ENCODE measurements around the gene ARMC9.

DNA sequence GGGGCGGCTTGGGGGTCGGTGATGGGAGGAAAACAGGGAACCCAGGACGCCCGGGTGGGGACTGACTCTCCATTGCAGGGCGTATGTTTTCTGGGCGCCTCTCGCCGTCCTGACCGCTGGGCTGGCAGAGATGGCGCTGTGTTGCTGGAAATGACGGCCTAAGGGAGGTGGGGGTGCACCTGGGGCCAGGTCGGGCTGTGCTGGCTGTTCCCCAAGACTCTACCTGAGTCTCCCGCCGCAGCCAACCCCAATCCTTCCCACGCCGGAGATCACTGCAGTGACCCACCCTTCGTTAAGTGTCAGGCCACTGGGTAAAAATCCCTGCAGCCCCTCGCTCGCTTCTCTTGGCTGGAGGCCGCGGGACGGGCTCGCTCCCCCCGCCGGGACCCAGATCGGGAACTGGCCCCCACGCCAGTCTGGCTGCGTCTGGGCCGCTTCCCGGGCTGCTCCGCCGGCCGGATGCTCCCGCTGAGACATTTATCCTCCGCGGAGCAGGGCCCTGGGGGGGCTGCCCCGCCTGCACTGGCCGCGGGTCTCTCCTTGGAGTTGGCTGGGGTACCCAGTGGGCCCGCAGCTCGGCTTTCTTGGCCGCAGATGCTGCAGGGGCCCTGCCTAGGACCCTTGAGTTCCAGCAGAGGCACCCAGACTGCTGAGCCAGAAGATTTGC, 7.8 kb upstream of the ARMC9 start:
- TF ChIP-seq, protein P1, sequence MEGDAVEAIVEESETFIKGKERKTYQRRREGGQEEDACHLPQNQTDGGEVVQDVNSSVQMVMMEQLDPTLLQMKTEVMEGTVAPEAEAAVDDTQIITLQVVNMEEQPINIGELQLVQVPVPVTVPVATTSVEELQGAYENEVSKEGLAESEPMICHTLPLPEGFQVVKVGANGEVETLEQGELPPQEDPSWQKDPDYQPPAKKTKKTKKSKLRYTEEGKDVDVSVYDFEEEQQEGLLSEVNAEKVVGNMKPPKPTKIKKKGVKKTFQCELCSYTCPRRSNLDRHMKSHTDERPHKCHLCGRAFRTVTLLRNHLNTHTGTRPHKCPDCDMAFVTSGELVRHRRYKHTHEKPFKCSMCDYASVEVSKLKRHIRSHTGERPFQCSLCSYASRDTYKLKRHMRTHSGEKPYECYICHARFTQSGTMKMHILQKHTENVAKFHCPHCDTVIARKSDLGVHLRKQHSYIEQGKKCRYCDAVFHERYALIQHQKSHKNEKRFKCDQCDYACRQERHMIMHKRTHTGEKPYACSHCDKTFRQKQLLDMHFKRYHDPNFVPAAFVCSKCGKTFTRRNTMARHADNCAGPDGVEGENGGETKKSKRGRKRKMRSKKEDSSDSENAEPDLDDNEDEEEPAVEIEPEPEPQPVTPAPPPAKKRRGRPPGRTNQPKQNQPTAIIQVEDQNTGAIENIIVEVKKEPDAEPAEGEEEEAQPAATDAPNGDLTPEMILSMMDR (conservative IDR thresholded peaks at IDR 0.05; ENCODE audit: low read depth, low read length) = peak; percentile 37
- no peak for TF ChIP-seq EZH2phosphoT487 (IDR thresholded peaks at IDR 0.05; ENCODE audit: borderline replicate concordance, low read length)

Data from PC-3 (cell line).